ENCODE results near the gene RNF123. TPM values are rescaled to one million over a fixed set of nuclear protein-coding genes. Genes with fewer than 3 reads are reported as not detected.

The RNF123 gene
- total RNA-seq, 4 donors from 2014 or later, result 23.6 to 88.3 (median 33.9) TPM

DNA sequence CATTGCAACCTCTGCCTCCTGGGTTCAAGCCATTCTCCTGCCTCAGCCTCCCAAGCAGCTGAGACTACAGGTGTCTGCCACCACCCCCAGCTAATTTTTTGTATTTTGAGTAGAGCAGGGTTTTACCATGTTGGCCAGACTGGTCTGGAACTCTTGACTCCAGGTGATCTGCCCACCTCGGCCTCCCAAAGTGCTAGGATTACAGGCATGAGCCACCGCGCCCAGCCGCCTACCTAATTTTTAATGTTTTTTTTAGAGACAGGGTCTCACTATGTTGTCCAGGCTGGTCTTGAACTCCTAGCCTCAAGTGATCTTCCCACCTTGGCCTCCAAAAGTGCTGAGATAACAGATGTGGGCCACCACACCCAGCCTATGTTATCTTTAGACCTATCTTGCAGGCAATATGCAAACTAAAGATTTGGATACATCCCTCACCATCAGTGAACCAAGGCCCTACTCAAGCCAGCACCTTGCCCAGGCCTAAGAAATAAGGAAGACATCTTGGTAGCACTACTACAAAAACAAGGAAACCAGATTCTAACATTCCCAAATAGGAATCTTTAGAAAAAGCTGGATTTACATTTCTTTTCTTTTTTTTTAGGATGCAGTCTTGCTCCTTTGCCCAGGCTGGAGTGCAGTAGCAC lies 40.7 kb downstream of the RNF123 start:
- Histone ChIP-seq H3K27me3 (no peaks in the 10 kb centered on the region), H3K27ac (no peak overlapping the region), H3K9me3 (no peaks in the 10 kb centered on the region), H3K36me3 (peaks cover 67% of the 10 kb centered on the region), H3K4me3 (no peak overlapping the region), H3K4me1 (no peaks in the 10 kb centered on the region)
- 96% methylated on average over 4 of the region's 4 CpGs for WGBS
- TF ChIP-seq POLR2A (IDR thresholded peaks at IDR 0.05) (no peak), EP300 (IDR thresholded peaks at IDR 0.05) (no peak), POLR2AphosphoS5 (IDR thresholded peaks at IDR 0.05) (no peak)
- TF ChIP-seq, protein P1, sequence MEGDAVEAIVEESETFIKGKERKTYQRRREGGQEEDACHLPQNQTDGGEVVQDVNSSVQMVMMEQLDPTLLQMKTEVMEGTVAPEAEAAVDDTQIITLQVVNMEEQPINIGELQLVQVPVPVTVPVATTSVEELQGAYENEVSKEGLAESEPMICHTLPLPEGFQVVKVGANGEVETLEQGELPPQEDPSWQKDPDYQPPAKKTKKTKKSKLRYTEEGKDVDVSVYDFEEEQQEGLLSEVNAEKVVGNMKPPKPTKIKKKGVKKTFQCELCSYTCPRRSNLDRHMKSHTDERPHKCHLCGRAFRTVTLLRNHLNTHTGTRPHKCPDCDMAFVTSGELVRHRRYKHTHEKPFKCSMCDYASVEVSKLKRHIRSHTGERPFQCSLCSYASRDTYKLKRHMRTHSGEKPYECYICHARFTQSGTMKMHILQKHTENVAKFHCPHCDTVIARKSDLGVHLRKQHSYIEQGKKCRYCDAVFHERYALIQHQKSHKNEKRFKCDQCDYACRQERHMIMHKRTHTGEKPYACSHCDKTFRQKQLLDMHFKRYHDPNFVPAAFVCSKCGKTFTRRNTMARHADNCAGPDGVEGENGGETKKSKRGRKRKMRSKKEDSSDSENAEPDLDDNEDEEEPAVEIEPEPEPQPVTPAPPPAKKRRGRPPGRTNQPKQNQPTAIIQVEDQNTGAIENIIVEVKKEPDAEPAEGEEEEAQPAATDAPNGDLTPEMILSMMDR (IDR thresholded peaks at IDR 0.05), result no peak
- no peak for DNase-seq (ENCODE audit: low spot score in 2 of 2)

DNA sequence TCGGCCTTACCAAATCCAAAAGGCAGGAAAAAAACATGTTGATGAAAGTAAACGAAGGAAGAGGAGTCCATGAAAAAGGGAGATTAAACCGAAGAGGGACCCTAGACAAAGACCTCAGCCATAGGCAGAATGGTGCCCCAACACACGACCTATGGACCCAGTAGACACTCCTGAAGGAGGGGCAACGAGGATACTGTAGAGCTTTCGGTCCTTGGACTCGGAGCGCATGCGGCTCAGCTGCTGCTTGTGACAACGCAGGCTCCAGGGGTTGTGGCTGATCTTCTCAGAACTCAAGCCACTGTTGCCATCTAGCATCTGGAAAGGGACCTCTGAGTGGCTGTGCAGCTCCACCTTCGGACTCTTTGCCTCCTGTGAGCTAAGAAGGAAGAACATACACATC lies 43.2 kb downstream of the RNF123 start:
- H3K9me3 ChIP-seq, result no peaks in the 10 kb centered on the region
- no peaks in the 10 kb centered on the region for H3K4me1 ChIP-seq
- peaks cover 70% of the 10 kb centered on the region for H3K36me3 ChIP-seq
- no peak overlapping the region for H3K4me3 ChIP-seq
- H3K27me3 ChIP-seq, result no peaks in the 10 kb centered on the region
- TF ChIP-seq EP300 (IDR thresholded peaks at IDR 0.05), result no peak
- TF ChIP-seq POLR2AphosphoS5 (IDR thresholded peaks at IDR 0.05), result no peak
- no peak for TF ChIP-seq POLR2A (IDR thresholded peaks at IDR 0.05)
- TF ChIP-seq, protein P1 (IDR thresholded peaks at IDR 0.05), result no peak
- DNase-seq (ENCODE audit: low spot score in 2 of 2), result peak in 1 of 2 donors; percentile 44
- WGBS, result 91% methylated on average over 11 of the region's 11 CpGs
- H3K27ac ChIP-seq, result no peak overlapping the region

DNA sequence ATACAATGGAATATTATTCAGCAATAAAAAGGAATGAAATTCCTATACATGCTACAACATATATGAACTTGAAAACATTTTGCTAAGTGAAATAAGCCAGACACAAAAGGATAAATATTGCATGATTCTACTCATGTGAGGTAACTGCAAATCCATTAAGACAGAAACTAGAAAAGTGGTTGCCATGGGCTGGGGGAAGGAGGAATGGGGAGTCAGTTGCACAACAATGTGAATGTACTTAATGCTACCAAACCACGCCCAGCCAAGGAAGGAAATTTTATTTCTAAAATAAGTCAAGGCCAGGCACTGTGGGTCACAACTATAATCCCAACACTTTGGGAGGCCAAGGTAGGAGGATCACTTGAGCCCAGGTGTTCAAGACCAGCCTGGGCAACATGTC lies 44.2 kb downstream of the RNF123 start:
- no peaks in the 10 kb centered on the region for H3K4me1 ChIP-seq
- WGBS, result 89% methylated on average over 1 of the region's 1 CpG
- no peak overlapping the region for H3K4me3 ChIP-seq
- H3K27me3 ChIP-seq, result no peaks in the 10 kb centered on the region
- no peak overlapping the region for H3K27ac ChIP-seq
- no peak for TF ChIP-seq EP300 (IDR thresholded peaks at IDR 0.05)
- TF ChIP-seq, protein P1 (IDR thresholded peaks at IDR 0.05), result no peak
- no peak for TF ChIP-seq POLR2A (IDR thresholded peaks at IDR 0.05)
- H3K36me3 ChIP-seq, result peaks cover 74% of the 10 kb centered on the region
- peak in 1 of 2 donors; percentile 35 for DNase-seq (ENCODE audit: low spot score in 2 of 2)
- H3K9me3 ChIP-seq, result no peaks in the 10 kb centered on the region

DNA sequence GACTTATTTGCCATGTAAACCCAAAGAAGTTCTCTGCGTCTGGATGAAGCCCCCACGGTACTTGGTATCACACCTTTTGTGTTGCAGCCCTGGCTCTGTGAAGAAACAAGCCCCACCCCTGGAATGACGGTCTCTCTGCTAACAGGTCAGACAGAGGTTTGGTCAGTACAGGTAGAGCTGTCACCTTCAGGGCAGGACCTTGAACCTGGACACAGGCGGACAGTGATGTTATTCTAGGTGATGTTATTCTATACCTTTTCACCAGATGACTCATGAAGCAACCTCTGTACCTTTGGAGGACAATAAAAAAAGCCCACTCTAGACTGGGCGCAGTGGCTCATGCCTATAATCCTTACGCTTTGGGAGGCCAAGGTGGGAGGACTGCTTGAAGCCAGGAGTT lies 45.4 kb downstream of the RNF123 start:
- Histone ChIP-seq H3K27ac (no peak overlapping the region), H3K36me3 (peaks cover 73% of the 10 kb centered on the region), H3K4me1 (no peaks in the 10 kb centered on the region), H3K4me3 (no peak overlapping the region), H3K27me3 (no peaks in the 10 kb centered on the region), H3K9me3 (no peaks in the 10 kb centered on the region)
- 94% methylated on average over 5 of the region's 6 CpGs for WGBS
- no peak for TF ChIP-seq POLR2AphosphoS5 (IDR thresholded peaks at IDR 0.05)
- no peak for TF ChIP-seq EP300 (IDR thresholded peaks at IDR 0.05)
- TF ChIP-seq, protein P1 (IDR thresholded peaks at IDR 0.05), result no peak
- TF ChIP-seq POLR2A (IDR thresholded peaks at IDR 0.05), result no peak
- DNase-seq (ENCODE audit: low spot score in 2 of 2), result no peak

DNA sequence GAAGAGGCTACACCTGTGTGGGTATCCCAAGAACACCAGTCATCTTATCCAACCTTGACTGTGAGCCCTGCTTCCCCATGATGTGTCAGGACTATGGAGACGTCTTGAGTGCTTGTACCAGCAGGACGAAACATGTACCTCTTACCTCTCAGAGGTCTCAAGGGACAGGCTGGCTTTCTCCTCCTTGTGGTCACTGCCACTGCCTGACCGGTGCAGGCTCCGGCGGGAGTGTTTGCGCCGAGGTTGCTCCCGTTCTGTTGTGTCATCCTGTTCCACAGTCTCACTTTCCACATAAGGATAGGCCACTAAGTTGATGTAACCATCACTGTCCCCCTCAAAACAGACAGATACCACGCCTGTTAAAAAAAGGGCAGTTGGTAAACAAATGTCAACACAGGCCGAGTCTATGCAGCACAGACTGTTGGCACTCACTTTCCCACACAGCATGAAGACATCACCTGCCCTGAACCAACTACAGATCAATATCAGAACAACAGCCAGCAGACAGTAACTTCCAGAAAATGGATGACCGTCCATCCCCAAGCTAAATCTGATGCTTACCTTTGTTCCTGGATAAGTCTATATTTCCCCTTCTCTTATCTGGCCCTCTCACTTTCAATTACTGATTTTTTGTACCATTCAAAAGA lies 48.8 kb downstream of the RNF123 start:
- H3K4me1 ChIP-seq, result no peaks in the 10 kb centered on the region
- H3K4me3 ChIP-seq, result no peak overlapping the region
- peaks cover 45% of the 10 kb centered on the region for H3K36me3 ChIP-seq
- WGBS, result 93% methylated on average over 11 of the region's 11 CpGs
- no peak overlapping the region for H3K27ac ChIP-seq
- no peaks in the 10 kb centered on the region for H3K27me3 ChIP-seq
- H3K9me3 ChIP-seq, result no peaks in the 10 kb centered on the region
- no peak for TF ChIP-seq POLR2AphosphoS5 (IDR thresholded peaks at IDR 0.05)
- TF ChIP-seq POLR2A (IDR thresholded peaks at IDR 0.05), result no peak
- TF ChIP-seq, protein P1 (IDR thresholded peaks at IDR 0.05), result no peak
- no peak for TF ChIP-seq EP300 (IDR thresholded peaks at IDR 0.05)
- DNase-seq (ENCODE audit: low spot score in 2 of 2), result no peak
